Fibroblast of pulmonary artery (primary cell): ENCODE results near the gene ATG9B.
A peak's percentile ranks its signal among the peaks of the same experiment; 100 is the strongest.

Experiments used
- DNase-seq: peaks from one replicate; pipeline ENCODE4 v3.0.0-alpha.2; 2010; ENCODE audit warnings: low read depth
- H3K4me3 ChIP-seq: replicated peaks from 2 replicates; pipeline ENCODE4 v1.5.1; 2011; ENCODE audit warnings: low read depth, mild to moderate bottlenecking, control low read depth, low read length, moderate library complexity
- TF ChIP-seq, protein P1 (sequence below): IDR thresholded peaks from 2 replicates; pipeline ENCODE4 v1.5.1; 2011; ENCODE audit warnings: mild to moderate bottlenecking, control low read depth, low read length, inconsistent platforms; ENCODE audit errors: missing control alignments

The ATG9B gene

DNA sequence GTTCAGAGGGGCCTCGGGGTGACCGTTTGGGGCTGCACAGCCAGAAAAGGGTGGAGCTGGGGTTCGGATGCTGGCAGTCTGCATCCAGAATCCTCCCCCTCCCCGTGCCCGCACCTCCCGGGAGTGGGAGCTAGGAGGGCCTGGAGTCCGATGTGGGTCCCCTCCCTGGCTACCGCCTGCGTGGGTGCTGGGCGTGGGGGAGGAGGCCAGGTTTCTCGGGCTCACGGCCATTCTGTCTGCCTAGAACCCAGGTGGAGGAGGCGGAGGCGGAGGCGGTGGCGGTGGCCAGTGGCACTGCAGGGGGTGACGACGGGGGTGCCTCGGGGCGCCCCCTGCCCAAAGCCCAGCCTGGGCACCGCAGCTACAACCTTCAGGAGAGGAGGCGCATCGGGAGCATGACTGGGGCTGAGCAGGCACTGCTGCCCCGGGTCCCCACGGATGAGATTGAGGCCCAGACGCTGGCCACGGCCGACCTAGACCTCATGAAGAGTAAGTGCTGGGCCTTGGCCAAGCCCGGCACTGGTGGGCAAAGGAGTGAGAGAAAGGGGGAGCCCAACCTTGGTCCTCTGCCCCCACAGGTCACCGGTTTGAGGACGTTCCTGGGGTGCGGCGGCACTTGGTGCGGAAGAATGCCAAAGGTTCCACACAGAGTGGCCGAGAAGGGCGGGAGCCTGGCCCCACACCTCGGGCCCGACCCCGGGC, 42.1 kb upstream of the ATG9B start:
- DNase-seq, result no peak
- TF ChIP-seq, protein P1, sequence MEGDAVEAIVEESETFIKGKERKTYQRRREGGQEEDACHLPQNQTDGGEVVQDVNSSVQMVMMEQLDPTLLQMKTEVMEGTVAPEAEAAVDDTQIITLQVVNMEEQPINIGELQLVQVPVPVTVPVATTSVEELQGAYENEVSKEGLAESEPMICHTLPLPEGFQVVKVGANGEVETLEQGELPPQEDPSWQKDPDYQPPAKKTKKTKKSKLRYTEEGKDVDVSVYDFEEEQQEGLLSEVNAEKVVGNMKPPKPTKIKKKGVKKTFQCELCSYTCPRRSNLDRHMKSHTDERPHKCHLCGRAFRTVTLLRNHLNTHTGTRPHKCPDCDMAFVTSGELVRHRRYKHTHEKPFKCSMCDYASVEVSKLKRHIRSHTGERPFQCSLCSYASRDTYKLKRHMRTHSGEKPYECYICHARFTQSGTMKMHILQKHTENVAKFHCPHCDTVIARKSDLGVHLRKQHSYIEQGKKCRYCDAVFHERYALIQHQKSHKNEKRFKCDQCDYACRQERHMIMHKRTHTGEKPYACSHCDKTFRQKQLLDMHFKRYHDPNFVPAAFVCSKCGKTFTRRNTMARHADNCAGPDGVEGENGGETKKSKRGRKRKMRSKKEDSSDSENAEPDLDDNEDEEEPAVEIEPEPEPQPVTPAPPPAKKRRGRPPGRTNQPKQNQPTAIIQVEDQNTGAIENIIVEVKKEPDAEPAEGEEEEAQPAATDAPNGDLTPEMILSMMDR, result no peak

DNA sequence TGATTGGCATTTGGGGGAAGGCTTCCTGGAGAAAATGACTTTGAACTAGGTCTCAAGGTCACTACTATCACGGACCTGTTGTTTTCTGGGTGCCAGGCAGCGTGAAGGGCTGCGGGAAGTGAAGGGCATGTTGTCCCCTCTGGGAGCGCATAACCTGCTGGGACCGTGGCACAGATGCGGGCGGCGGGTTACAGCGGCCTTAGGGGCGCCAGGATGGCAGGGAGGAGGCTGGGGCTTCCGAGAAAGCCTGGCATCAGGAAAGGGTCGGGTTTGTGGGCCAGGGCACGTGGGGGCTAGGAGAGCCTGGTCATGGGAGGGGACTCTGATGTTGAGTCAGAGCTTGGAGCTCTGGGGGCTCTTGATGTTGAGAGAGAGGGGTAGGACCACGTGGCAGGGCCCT, 41.2 kb upstream of the ATG9B start:
- TF ChIP-seq, protein P1, result no peak
- DNase-seq, result no peak
- no peak overlapping the region for H3K4me3 ChIP-seq

More for the DNA sequence above, 42.1 kb upstream of the ATG9B start:
- H3K4me3 ChIP-seq, result no peak overlapping the region

DNA sequence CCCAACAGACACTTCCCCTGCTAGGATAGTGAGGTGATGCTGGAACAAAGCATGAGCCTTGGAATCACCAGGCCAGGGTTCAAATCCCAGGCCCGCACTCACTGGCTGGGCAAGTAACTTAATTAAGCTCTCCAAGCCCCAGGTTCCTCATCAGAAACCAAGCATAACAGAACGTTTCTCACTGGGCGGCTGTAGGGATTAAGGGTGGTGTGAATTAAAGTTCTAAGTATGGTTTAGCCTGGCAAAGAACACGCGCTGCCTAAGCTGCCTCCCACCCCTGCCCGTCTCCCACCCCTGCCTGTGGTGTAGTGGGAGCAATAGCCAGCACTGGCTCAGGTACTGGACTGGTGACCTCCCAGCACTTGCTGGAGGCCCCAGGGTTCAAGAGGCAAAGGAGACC, 40.7 kb upstream of the ATG9B start:
- DNase-seq, result no peak
- no peak overlapping the region for H3K4me3 ChIP-seq
- TF ChIP-seq, protein P1, result no peak

DNA sequence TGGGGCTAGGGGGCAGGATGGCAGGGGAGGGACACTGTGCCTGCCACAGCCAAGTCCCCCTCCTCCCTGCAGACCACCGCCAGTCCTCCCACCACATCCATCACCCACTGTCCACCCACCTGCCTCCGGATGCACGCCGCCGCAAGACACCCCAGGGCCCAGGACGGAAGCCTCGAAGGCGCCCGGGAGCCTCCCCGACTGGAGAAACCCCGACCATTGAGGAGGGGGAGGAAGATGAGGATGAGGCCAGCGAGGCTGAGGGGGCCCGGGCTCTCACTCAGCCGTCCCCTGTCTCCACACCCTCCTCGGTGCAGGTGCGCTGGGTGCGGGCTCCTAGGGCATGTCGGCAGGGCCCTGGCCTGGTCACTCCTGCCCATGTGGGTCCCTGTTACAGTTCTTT, 40.2 kb upstream of the ATG9B start:
- no peak for DNase-seq
- H3K4me3 ChIP-seq, result no peak overlapping the region
- TF ChIP-seq, protein P1, result no peak

DNA sequence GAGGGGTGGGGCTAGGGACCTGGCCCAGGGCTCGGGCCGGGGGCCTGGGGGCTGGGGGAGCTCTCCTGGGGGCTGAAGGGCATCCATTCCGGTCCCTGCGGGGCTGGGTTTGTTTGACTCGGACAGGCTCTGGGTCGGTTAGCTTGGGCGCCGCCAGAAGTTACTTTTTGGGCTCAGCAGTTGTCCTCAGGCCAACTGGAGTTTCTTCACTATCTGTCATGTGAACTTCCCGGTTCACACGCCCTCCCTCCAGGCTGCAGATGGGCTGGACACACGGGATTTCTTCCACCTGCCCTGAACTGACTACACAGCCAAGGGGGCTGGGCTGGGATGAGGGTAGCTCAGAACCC, 38.9 kb upstream of the ATG9B start:
- no peak overlapping the region for H3K4me3 ChIP-seq
- DNase-seq, result peak; percentile 60
- TF ChIP-seq, protein P1, result no peak

DNA sequence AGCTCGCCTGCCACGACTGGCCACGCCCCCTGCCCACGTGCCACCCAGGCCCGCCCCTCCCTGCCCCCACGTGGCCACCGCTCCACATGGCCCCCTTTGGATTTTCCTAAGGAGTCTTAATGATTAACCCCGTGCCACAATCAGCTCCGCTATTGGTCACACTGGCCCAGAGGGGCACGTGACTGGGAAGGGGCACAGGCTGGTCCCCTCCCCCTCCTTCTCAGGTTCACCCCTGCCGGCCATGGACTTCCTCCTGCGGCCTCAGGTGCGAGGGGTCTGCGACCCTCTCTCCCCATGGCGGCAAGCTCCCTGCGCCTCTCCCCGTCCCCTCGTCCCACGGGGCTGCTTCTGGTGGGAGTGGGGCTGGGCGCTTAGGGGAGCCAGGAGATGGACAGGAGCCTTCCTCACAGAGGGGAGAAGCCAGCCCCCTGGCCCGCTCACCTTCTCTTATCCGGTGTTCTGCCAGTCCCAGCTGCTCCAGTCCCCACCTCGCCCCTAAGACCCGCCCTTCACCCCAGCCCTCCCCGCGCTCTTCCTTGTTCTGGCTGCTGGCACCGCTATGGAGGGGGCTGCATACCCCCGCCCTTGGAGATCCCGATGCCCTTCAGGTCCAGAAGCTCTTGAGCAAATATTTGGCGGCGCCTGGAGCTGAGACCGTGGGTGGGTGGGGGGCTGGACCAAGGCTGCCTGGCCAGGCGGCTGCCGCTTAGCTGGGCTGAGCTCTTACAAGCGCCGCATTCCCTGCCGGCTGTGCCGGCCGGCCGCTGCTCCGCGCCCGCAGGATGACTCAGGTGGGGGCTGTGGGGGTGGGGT, 38.3 kb upstream of the ATG9B start:
- TF ChIP-seq, protein P1, result no peak
- H3K4me3 ChIP-seq, result peak overlapping the region; percentile 31
- peak; percentile 52 for DNase-seq
